PFSK-1 (cell line): Measurements from ENCODE around the gene MGAT3.
A peak's percentile ranks its signal among the peaks of the same experiment; 100 is the strongest.

Source experiments
- FOXP2 ChIP-seq: optimal IDR thresholded peaks from 2 replicates; pipeline ENCODE3; 2011; ENCODE audit warnings: borderline replicate concordance, control low read depth, inconsistent platforms; ENCODE audit not compliant: insufficient read depth; ENCODE audit errors: extremely low read length, extremely low read depth
- POLR2AphosphoS5 ChIP-seq: IDR thresholded peaks from 2 replicates; pipeline ENCODE4 v1.6.1; 2012; ENCODE audit warnings: low read depth, mild to moderate bottlenecking, control low read depth, low read length, moderate library complexity
- SIN3A ChIP-seq: IDR thresholded peaks from 2 replicates; pipeline ENCODE4 v1.6.1; 2012; ENCODE audit warnings: mild to moderate bottlenecking, low read length, moderate library complexity, borderline replicate concordance; ENCODE audit not compliant: insufficient read depth
- TAF1 ChIP-seq: IDR thresholded peaks from 2 replicates; pipeline ENCODE4 v1.6.1; 2012; ENCODE audit warnings: low read length, control low read depth, borderline replicate concordance; ENCODE audit not compliant: insufficient read depth
- TF ChIP-seq, protein P1 (sequence below), 2 experiments: IDR thresholded peaks; 2 replicates each; pipeline versions ENCODE4 v1.6.1 to v1.8.0; 2011 to 2012; ENCODE audit warnings: low read depth in 2 of 2, low read length in 2 of 2, control low read depth in 1 of 2, inconsistent platforms in 1 of 2, mild to moderate bottlenecking in 1 of 2, moderate library complexity in 1 of 2; ENCODE audit not compliant: insufficient read depth in 1 of 2

MGAT3 gene

GRCh38 chr22:39532215-39533073, 75.6 kb downstream of the MGAT3 start, which contains the start of gene RPS19BP1:
Gene RPS19BP1, minus strand, starts transcription at chr22:39532748. Its CDS starts 10 bp downstream, at chr22:39532738.
- TF ChIP-seq FOXP2 (no peak), POLR2AphosphoS5 (peak; percentile 88), SIN3A (0 out of 2 replicates have a peak, but pooled peaks have one; percentile 72), TAF1 (peak; percentile 87; the same call in 1 of the 2 replicates)
- TF ChIP-seq, protein P1, sequence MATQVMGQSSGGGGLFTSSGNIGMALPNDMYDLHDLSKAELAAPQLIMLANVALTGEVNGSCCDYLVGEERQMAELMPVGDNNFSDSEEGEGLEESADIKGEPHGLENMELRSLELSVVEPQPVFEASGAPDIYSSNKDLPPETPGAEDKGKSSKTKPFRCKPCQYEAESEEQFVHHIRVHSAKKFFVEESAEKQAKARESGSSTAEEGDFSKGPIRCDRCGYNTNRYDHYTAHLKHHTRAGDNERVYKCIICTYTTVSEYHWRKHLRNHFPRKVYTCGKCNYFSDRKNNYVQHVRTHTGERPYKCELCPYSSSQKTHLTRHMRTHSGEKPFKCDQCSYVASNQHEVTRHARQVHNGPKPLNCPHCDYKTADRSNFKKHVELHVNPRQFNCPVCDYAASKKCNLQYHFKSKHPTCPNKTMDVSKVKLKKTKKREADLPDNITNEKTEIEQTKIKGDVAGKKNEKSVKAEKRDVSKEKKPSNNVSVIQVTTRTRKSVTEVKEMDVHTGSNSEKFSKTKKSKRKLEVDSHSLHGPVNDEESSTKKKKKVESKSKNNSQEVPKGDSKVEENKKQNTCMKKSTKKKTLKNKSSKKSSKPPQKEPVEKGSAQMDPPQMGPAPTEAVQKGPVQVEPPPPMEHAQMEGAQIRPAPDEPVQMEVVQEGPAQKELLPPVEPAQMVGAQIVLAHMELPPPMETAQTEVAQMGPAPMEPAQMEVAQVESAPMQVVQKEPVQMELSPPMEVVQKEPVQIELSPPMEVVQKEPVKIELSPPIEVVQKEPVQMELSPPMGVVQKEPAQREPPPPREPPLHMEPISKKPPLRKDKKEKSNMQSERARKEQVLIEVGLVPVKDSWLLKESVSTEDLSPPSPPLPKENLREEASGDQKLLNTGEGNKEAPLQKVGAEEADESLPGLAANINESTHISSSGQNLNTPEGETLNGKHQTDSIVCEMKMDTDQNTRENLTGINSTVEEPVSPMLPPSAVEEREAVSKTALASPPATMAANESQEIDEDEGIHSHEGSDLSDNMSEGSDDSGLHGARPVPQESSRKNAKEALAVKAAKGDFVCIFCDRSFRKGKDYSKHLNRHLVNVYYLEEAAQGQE (IDR thresholded peaks at IDR 0.05; ENCODE audit: insufficient read depth in 1 of 2, low read depth in 2 of 2, low read length in 2 of 2): no peak

DNA sequence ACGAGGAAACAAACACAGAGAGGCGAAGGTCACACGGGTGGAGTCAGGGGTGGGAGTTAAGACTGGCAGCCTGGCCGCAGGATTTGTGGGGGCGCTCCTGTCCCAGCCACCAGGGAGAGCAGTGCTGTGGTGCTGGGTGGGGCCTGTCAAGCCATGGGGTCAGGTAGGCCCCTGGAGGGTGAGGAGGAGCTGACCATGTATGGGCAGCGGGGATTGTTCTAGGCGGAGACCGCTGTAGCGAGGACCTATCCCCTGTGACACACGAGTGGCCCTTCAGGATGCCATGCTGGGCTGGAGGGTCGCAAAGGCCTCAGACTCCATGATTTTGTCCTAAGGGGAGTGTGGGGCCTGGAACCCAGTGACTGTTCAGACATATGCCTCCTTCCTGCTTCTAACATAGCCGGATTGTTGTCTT, 77.3 kb downstream of the MGAT3 start:
- TF ChIP-seq FOXP2 (no peak), POLR2AphosphoS5 (no peak), SIN3A (no peak), TAF1 (no peak)
- TF ChIP-seq, protein P1 (IDR thresholded peaks at IDR 0.05; ENCODE audit: insufficient read depth in 1 of 2, low read depth in 2 of 2, low read length in 2 of 2): no peak

DNA sequence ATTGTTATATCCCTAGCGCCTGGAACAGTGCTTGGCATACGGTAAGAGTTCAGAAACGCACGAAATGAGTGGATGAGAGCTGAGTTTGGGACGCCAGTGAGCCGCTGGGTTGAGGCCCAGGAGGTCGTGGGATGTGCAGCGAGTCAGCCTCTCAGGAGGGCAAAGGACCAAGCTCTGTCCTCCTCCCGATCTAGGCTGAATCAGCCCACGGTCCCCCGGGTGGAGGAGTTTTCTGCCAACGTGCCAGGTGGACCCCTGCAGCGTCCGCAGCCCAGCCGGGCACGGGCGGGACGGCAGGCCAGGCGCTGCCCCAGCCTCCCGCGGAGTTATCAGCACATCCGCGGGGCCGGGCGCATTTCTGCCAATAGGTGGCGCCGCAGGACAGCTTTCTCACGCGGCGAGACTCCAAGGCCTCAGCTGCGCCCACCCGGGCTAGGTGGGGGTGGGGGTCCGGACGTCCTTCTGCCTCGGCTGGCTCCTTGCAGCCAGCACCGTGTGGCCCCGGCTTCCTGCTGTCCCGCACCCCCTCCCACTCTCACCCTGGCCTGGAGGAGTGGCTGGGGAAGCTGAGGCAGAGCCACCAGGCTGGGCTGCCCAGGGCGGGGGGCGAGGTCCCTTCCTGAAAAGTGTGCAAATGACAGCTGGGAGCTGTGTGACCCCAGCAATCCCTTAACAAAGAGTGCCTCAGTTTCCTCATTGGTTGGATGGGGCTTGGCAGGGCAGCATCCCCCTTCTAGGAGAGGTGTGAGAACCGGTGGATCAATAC, 78.0 kb downstream of the MGAT3 start:
- TF ChIP-seq FOXP2 (peak; percentile 81), TAF1 (no peak)

DNA sequence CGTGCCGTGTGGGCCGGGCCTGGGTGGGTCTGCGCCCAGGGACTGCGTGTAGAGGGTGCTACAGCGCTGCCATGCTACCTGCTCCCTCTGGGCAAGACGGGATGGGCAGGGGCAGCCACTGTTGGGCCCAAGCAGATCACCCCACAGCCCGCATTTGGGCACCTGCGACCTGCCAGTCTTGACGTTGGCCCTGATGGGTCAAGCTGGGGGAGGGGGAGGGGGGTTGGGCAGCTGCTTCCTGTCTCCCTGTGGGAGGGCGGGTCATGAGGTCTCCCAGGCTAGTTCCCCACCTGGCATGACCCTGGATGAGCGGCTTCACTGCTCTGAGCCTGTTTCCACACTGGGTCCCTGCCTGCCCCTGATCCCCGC, 78.5 kb downstream of the MGAT3 start:
- TF ChIP-seq FOXP2: no peak
- TF ChIP-seq, protein P1 (IDR thresholded peaks at IDR 0.05; ENCODE audit: insufficient read depth in 1 of 2, low read depth in 2 of 2, low read length in 2 of 2): no peak
- no peak for TF ChIP-seq POLR2AphosphoS5
- no peak for TF ChIP-seq SIN3A
- TF ChIP-seq TAF1: no peak

GRCh38 chr22:39535831-39536449, 79.1 kb downstream of the MGAT3 start:
- TF ChIP-seq SIN3A (no peak), FOXP2 (no peak), TAF1 (no peak), POLR2AphosphoS5 (no peak)
- TF ChIP-seq, protein P1 (IDR thresholded peaks at IDR 0.05; ENCODE audit: insufficient read depth in 1 of 2, low read depth in 2 of 2, low read length in 2 of 2): no peak
